Activated naive CD4-positive, alpha-beta T cell treated with anti-CD3 and anti-CD28 coated beads, Interleukin-2, amount 50 U/mL, for 16 hours (primary cell): ENCODE results near the gene HES5.
A peak's percentile ranks its signal among the peaks of the same experiment; 100 is the strongest.
"Not testable (repeated sequence)": the region's sequence is repeated elsewhere in the genome, so short reads cannot be mapped to it uniquely, and the experiment has no call there.

ENCODE experiments used
- DNase-seq: peaks from one replicate; pipeline ENCODE4 v3.0.0-alpha.2; 2020

HES5 gene

DNA sequence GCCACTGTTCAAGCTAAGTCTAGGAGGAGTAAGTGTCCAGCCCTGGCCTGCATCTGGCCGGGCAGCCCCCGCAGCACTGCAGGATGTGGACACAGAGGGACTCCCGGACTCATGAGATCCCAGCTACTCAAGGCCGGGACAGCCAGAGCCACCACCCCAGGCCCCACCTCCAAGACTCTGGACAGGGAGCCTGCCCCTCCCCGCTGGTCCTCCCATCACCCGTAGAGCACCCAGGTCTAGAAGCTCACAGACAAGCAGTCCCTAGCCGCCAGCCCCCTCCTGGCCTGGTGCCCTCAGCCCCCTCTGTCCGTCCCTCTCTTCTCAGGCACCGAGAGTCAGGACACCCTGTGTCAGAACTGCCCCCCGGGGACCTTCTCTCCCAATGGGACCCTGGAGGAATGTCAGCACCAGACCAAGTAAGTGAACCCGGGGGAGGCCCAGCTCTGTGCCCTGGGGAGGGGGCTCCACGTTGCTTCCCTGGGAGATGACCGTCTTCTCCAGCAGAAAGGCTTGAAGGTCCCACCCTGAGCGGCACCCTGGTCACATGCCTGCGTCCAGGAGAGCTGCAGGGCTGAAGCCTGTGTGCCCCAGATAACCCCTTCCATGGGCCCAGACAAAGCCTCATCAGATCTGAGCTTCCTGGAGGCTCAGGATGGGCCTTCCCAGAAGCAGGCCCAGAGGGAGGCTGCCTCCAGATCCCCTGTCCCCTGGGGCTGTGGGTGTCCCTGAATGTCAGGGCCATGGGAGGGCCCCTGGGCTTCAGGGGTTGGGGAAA is 30.4 kb upstream of the HES5 start:
- DNase-seq = no peak

GRCh38 chr1:2559509-2560298 is 29.6 kb upstream of the HES5 start:
- DNase-seq = no peak

GRCh38 chr1:2558861-2559260 is 28.8 kb upstream of the HES5 start:
- DNase-seq = no peak

DNA sequence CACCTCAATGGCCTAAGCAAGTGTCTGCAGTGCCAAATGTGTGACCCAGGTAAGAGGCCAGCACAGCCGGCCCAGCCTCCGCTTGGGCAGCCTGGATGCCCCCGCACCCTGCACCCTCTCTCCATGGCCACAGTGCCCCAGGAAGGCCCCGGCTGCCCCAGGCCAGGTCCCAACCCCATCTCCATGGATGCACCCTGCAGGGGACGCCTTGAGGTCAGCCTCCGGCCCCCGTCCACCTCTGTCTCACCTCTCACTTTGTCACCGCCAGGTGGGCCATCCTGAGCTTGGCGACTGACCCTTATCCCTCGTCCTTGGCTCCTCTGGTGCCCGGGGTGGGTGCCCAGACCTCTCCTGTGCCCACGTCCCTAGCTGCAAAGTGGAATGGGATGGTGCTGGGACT is 28.4 kb upstream of the HES5 start:
- no peak for DNase-seq

GRCh38 chr1:2557482-2558400 is 27.7 kb upstream of the HES5 start:
- no peak for DNase-seq

GRCh38 chr1:2556678-2557481 is 26.8 kb upstream of the HES5 start:
- DNase-seq = no peak

DNA sequence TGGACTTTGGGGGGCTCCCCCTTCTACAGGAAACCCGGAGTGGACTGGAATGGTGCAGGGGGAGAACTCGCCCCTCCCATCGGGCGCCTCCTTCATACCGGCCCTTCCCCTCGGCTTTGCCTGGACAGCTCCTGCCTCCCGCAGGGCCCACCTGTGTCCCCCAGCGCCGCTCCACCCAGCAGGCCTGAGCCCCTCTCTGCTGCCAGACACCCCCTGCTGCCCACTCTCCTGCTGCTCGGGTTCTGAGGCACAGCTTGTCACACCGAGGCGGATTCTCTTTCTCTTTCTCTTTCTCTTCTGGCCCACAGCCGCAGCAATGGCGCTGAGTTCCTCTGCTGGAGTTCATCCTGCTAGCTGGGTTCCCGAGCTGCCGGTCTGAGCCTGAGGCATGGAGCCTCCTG is 26.2 kb upstream of the HES5 start, which contains the start of gene TNFRSF14:
TNFRSF14 (plus strand) TSS at position 95 of the 401 bp plus-strand sequence; CDS start at position 389, 294 bp downstream.
- DNase-seq = peak; percentile 76

GRCh38 chr1:2555634-2556276 is 25.7 kb upstream of the HES5 start:
- DNase-seq = peak; percentile 68

DNA sequence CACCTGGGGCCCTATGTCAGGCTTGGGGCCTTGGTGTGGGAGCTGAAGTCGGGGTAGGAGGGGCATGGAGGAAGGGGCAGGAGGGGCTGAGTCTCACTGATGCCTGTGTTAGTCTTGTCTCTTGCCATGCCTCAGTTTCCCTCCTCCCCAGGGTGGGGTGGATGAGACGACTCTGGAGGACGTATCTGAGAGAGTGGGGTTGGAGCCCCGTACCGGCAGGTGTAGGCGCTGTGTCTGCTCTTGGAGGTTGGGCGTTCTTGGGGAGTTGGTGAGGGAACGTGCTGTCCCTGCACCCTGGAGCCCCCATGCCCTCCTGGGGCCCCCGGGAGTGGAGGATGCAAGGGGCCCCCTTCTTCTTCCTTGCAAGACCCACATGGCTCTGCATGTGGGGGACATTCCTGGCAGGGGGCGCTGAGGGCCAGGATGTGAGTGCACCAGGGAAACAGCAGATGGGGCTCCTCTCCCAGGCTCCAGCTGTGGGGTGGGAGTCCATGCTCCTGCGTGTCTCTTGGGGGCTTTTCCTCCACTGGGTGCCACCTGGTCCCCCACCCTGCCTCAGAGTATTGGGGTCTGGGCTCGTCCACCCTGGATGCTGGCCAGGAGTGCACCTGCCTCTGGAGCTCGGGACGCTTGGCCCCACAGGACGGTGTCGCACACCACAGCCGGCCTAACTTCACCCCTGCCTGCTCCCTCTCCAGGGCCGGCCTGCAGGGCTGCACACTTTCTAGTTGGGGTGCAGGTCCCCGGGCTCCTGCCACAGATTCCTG is 24.7 kb upstream of the HES5 start:
- DNase-seq = peak; percentile 61

- DNase-seq = no peak
Observed at GRCh38 chr1:2553871-2554620, 24.0 kb upstream of the HES5 start.

DNA sequence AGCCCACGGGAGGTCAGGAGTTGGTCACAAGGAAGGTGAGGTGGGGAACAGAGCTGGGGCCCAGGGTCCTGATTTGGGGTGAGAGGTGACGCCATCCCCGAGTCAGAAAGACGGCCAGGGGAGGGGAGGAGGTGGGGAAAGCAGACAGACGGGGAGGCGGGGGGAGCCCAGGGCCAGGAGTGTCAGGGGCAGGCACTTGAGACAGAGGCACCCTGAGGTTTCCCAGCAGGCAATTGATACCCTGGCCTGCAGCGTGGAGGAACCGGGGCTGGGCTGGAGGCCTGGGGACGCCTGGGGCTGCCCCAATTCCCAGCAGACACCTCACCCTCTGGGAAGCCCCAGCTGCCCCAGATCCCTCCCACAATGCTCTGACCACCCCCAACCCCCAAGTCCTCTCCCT is 23.0 kb upstream of the HES5 start:
- not testable (repeated sequence) for DNase-seq

- DNase-seq = no peak
Observed at GRCh38 chr1:2552189-2552588, 22.1 kb upstream of the HES5 start.

GRCh38 chr1:2551544-2551943 is 21.5 kb upstream of the HES5 start:
- not testable (repeated sequence) for DNase-seq

DNA sequence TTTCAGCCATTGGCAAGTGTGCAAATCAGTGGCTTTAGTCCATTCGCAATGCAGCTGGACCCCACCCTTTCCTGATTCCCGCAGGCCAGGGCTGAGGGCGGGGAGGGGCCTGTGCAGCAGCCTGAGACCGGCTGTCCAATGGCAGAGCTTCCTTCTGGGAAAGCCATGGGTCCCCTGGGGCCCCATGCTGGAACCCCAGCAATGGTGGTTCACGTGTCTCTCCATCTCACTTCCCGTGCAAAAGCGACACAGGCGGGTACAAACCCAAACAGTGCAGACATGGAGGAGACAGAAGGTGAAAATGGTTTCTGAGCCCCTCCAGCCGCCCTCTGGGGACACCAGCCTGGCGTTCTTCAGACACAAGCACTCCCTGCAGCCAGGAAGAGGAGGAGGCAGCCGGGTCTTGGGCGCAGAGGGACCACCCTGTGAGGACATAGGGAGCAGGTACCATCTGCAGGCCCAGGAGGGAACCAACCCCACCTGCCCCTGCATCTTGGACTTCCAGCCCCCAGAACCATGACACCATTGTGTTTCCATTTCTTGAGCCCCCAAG is 20.3 kb upstream of the HES5 start:
- not testable (repeated sequence) for DNase-seq

DNA sequence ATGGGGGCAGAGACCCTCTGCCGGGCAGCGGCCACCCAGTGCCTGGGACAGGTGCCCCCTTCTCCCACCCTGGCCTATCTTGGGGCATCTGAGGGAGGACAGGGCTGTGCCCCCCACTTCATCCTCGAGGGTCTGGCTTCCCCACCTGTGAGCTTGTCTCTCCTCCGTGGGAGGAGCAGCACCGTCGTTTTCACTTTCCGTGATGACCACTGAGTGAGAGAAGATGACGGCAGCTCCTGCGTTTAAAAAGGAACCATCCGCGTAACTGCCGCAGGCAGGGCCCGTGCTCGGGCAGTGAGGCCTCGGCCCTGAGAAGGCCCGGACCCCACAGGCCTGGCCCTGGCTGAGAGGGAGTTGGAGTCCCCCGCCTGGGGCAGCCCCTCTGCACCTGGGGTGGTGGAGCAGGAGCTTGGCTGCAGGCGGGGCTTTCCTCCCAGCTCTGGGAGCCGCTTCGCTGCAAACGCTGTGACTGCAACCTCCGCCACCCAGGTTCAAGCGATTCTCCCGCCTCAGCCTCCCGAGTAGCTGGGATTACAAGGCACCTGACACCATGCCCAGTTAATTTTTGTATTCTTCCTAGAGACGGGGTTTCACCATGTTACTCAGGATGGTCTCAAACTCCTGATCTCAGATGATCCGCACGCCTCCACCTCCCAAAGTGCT is 19.4 kb upstream of the HES5 start:
- not testable (repeated sequence) for DNase-seq

DNA sequence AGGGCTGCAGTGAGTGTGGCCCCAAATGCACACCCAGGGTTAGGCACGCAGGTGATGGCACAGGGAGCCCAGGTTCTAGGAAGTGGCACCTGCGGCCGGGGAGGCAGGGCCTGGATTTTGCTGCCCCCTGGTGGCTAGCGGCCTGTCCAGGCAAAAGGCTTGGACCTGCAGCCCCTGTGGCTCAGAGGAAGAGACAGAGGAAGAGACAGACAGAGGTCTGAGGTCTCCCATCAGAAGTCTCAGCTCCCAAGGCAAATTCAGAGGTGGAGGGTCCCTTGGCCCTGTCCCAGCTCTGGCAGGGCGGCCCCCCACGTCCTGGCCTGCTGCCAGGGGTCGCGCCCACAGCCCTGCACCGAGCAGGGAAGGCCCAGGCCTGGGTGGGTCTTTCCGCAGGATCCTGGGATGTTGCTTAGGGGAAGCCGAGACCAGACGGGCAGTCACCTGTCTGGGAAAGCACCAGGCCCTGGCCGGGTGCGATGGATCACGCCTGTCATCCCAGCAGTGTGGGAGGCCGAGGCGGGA is 18.1 kb upstream of the HES5 start:
- peak; percentile 83 for DNase-seq

DNA sequence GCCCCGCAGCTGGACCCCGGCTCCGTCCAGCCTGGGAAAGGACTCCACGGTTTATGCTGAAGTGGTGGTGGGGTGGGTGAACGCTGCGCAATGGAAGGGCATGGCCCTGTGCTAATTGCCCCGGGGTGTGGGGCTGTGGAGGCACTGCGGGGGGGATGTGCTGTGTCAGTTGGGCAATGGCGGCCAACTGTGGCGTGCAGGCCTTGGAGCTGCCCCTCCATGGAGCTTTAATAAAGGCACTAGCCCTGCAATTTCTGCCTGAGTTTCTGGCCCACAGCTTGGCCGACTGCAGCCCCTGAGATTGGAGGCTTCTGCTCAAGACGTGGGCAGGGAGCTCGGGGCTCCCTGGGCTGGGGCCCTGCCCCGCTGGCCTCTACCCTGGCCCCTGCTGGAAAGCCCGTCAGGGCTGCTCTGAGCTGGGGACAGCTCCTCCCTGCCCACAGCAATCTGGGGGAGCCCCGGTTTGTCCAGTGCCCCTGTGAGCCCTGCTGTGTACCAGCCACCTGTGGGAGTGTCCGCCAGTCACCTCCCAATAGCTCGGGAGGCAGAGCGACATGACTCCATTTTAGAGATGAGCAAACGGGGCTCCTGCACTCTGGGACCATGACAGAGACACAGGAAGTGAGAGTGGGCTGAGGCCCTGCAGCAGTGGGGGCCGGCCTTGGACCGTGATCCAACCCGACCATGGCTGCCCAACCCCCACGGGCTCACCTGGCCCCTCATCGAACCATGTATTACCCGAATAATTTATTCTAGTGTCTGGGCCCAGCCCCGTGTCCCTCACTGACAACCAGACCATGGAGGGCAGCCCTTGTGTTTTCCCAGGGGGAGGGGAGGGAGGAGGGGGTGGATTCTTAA is 17.4 kb upstream of the HES5 start:
- DNase-seq = peak; percentile 40
